ENCODE results near the gene TOP2B. TPM values are rescaled to one million over a fixed set of nuclear protein-coding genes. Genes with fewer than 3 reads are reported as not detected.

TOP2B gene
- polyA plus RNA-seq, 2 of the 4 experiments (the other 2 are of a cell fraction), result 65.8 to 95.7 TPM

GRCh38 chr3:25657293-25657692 is 7.4 kb downstream of the TOP2B start:
- no peak overlapping the region for H3K27ac ChIP-seq
- H3K4me2 ChIP-seq, result no peak overlapping the region
- POLR2A ChIA-PET, result interaction anchor here (1.1 kb wide), 1 partner anchor 40 kb away, joined by 3 read pairs; no protein-coding TSS in a partner anchor
- peaks cover 18% of the 10 kb centered on the region; the same call in 2 of the 3 replicates for H3K4me1 ChIP-seq
- TF ChIP-seq CEBPB (IDR thresholded peaks at IDR 0.05) (no peak), FOSB (CRISPR knock-in tag; IDR thresholded peaks at IDR 0.05) (no peak), RNF2 (IDR thresholded peaks at IDR 0.05; ENCODE audit: borderline replicate concordance, low read depth) (no peak), TP53 (CRISPR knock-in tag; IDR thresholded peaks at IDR 0.05) (no peak), HDAC2 (IDR thresholded peaks at IDR 0.05) (no peak), POLR2A (IDR thresholded peaks at IDR 0.05; ENCODE audit: low read length) (no peak), CHD4 (IDR thresholded peaks at IDR 0.05; ENCODE audit: borderline replicate concordance) (no peak), HOXA7 (CRISPR knock-in tag; IDR thresholded peaks at IDR 0.05) (no peak), NPAS2 (CRISPR knock-in tag; IDR thresholded peaks at IDR 0.05; ENCODE audit: borderline replicate concordance) (no peak), CBX2 (IDR thresholded peaks at IDR 0.05; ENCODE audit: borderline replicate concordance, low read depth) (no peak), BCL3 (IDR thresholded peaks at IDR 0.05) (no peak), ZC3H11A (IDR thresholded peaks at IDR 0.05) (no peak), GATA3 (IDR thresholded peaks at IDR 0.05; ENCODE audit: borderline replicate concordance) (no peak), ATOH8 (CRISPR knock-in tag; IDR thresholded peaks at IDR 0.05; ENCODE audit: low read depth) (no peak)
- no peak overlapping the region for H3K4me3 ChIP-seq
- CTCF ChIA-PET, result interaction anchor here (1.5 kb wide), 1 partner anchor 9 kb away, joined by 4 read pairs; no protein-coding TSS in a partner anchor
- no peak for ATAC-seq
- no peak for FAIRE-seq
- no peaks in the 10 kb centered on the region for H3K9me3 ChIP-seq
- DNase-seq (ENCODE audit: low read depth in 1 of 2, low spot score in 1 of 2), result no peak

GRCh38 chr3:25655659-25656058 is 9.0 kb downstream of the TOP2B start:
- CTCF ChIA-PET, result no interaction called here
- TF ChIP-seq RCOR1 (IDR thresholded peaks at IDR 0.05; ENCODE audit: low read depth, low read length) (no peak), FOSL2 (IDR thresholded peaks at IDR 0.05) (no peak), FOSL2 (CRISPR knock-in tag; IDR thresholded peaks at IDR 0.05) (no peak), TP53 (CRISPR knock-in tag; IDR thresholded peaks at IDR 0.05) (no peak), KDM5A (IDR thresholded peaks at IDR 0.05) (no peak), RFX5 (IDR thresholded peaks at IDR 0.05) (no peak), USF2 (IDR thresholded peaks at IDR 0.05) (no peak), POLR2A (IDR thresholded peaks at IDR 0.05; ENCODE audit: low read length) (no peak), MAX (IDR thresholded peaks at IDR 0.05) (no peak), ZFP36 (IDR thresholded peaks at IDR 0.05; ENCODE audit: borderline replicate concordance, partially characterized antibody) (no peak), EHMT2 (IDR thresholded peaks at IDR 0.05; ENCODE audit: low read depth) (no peak), HEYL (CRISPR knock-in tag; IDR thresholded peaks at IDR 0.05) (no peak), EP300 (IDR thresholded peaks at IDR 0.05) (no peak), BHLHE40 (IDR thresholded peaks at IDR 0.05; ENCODE audit: low read depth, low read length) (no peak), CTCF (IDR thresholded peaks at IDR 0.05) (no peak)
- Histone ChIP-seq H3K4me1 (peaks cover 7% of the 10 kb centered on the region; the same call in 2 of the 3 replicates), H3K4me2 (no peak overlapping the region), H3K4me3 (no peak overlapping the region), H3K27ac (no peak overlapping the region), H3K9me3 (no peaks in the 10 kb centered on the region)
- 93% methylated on average over 2 of the region's 2 CpGs for WGBS (ENCODE audit: missing lambda C conversion rate)
- ATAC-seq (no peak), FAIRE-seq (no peak), DNase-seq (ENCODE audit: low read depth in 1 of 2, low spot score in 1 of 2) (no peak)
- POLR2A ChIA-PET, result no interaction called here

All from A549 (cell line).